Gastrocnemius medialis (tissue), 4 donors: ENCODE measurements around the gene LAMC2.

Experiments used
- POLR2A ChIP-seq, 2 donors: fragments of 450-650 bp; IDR thresholded peaks; one replicate each; pipeline ENCODE4 v1.6.1; 2017; ENCODE audit warnings: antibody characterized with exemption in 2 of 2, mild to moderate bottlenecking in 2 of 2, moderate library complexity in 2 of 2
- TF ChIP-seq, protein P1 (sequence below), 5 experiments: fragments of 450-650 bp in 3 of 5; fragments of 200-600 bp in 2 of 5; sonication (generic) in 2 of 5; IDR thresholded peaks in 4 of 5; conservative IDR thresholded peaks in 1 of 5; 1 replicate in 4 of 5; 2 replicates in 1 of 5; pipeline ENCODE4 v1.5.1; 2016 to 2019; ENCODE audit warnings: antibody characterized with exemption in 5 of 5, mild to moderate bottlenecking in 3 of 5, moderate library complexity in 3 of 5

DNA sequence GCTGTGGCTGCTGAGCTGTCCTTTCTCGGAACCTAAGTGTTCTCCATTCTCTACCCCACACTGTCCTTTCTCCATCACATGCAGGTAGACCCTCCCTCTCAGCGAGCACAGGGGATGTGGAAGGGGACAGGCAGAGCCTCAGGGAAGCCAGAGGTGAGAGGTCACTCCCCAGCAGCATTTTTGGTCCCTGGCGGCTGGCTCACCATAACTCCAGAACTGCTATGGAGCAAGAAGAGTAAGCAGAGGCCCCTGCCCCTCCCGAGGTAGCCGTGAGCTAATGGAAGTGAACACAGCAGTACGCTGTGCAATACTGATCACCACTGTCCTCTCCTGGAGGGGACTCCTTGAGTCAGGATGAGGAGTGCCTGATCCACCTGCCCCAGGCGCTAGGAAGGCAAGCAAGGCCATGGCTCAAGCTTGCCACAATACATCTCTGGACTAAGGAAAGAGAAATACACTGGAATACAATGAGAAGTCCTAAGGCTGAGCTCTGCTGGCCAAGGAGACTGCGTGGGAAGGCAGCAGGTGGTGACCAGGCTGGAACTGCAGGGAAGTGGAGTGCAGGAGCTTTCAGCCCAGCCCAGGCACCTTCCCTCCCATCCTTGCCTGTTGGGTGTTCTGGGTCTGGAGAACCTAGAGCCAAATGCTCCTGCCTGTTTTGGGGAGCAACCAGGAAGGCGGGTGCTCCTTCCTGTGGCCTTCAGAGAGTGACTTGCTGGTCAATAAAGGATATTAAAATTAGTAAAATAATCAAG is 96.2 kb downstream of the LAMC2 start:
- TF ChIP-seq, protein P1, sequence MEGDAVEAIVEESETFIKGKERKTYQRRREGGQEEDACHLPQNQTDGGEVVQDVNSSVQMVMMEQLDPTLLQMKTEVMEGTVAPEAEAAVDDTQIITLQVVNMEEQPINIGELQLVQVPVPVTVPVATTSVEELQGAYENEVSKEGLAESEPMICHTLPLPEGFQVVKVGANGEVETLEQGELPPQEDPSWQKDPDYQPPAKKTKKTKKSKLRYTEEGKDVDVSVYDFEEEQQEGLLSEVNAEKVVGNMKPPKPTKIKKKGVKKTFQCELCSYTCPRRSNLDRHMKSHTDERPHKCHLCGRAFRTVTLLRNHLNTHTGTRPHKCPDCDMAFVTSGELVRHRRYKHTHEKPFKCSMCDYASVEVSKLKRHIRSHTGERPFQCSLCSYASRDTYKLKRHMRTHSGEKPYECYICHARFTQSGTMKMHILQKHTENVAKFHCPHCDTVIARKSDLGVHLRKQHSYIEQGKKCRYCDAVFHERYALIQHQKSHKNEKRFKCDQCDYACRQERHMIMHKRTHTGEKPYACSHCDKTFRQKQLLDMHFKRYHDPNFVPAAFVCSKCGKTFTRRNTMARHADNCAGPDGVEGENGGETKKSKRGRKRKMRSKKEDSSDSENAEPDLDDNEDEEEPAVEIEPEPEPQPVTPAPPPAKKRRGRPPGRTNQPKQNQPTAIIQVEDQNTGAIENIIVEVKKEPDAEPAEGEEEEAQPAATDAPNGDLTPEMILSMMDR (IDR thresholded peaks at IDR 0.05 in 4 of 5, conservative IDR thresholded peaks at IDR 0.05 in 1 of 5) = no peak
- no peak for TF ChIP-seq POLR2A (IDR thresholded peaks at IDR 0.05)
